ENCODE measurements around the gene ALDH3B1. TPM values are rescaled to one million over a fixed set of nuclear protein-coding genes. Genes with fewer than 3 reads are reported as not detected.

ALDH3B1 gene
- total and polyA plus RNA-seq, 2 of the 4 experiments (the other 2 are of a cell fraction) = 11.8 to 22.8 TPM

- peaks cover 8% of the 10 kb centered on the region for H3K9me1 ChIP-seq (ENCODE audit: insufficient read depth, low read length)
- H2BK20ac ChIP-seq (ENCODE audit: low read depth, low read length) = no peak overlapping the region
- H3K9ac ChIP-seq (ENCODE audit: low read depth, low read length) = no peak overlapping the region
- ATAC-seq (ENCODE audit: low read depth) (no peak), DNase-seq (no peak)
- in situ Hi-C loops (cut with MboI; ENCODE audit: low sequenced_read_pairs) = no loop called here
- H3K23ac ChIP-seq (ENCODE audit: low read depth, low read length) = no peak overlapping the region
- H4K20me1 ChIP-seq (ENCODE audit: insufficient read depth, low read length) = no peaks in the 10 kb centered on the region
- H3K4me1 ChIP-seq (ENCODE audit: control insufficient read depth, insufficient read depth, low read length) = peaks cover 27% of the 10 kb centered on the region
- TF ChIP-seq CTCF (conservative IDR thresholded peaks at IDR 0.05; ENCODE audit: low read depth, low read length) (no peak), USF2 (IDR thresholded peaks at IDR 0.05; ENCODE audit: low read depth, low read length) (no peak), MAZ (IDR thresholded peaks at IDR 0.05; ENCODE audit: borderline replicate concordance, low read depth, low read length) (no peak), MXI1 (IDR thresholded peaks at IDR 0.05; ENCODE audit: borderline replicate concordance, low read depth, low read length) (no peak), CHD1 (IDR thresholded peaks at IDR 0.05; ENCODE audit: low read depth, low read length) (no peak), POLR2A (IDR thresholded peaks at IDR 0.05; ENCODE audit: low read depth, low read length) (no peak), RCOR1 (IDR thresholded peaks at IDR 0.05; ENCODE audit: insufficient replicate concordance, low read length) (no peak), RAD21 (IDR thresholded peaks at IDR 0.05; ENCODE audit: low read length) (no peak), SMC3 (IDR thresholded peaks at IDR 0.05; ENCODE audit: low read depth, low read length) (no peak), NFE2L2 (IDR thresholded peaks at IDR 0.05; ENCODE audit: low read depth, low read length) (no peak), BHLHE40 (IDR thresholded peaks at IDR 0.05; ENCODE audit: low read depth, low read length) (no peak)
- H3K27ac ChIP-seq (ENCODE audit: insufficient read depth, low read length) = no peak overlapping the region
- H3K4ac ChIP-seq (ENCODE audit: low read depth, low read length) = no peak overlapping the region
- no peak overlapping the region for H2BK5ac ChIP-seq (ENCODE audit: low read depth, low read length, poor library complexity, severe bottlenecking)
- no TSS peak for BruUV-seq (replicated peaks)
- no peak overlapping the region for H3K4me3 ChIP-seq (ENCODE audit: insufficient read depth, low read depth, low read length)
- dilution Hi-C loops (cut with HindIII; ENCODE audit: low sequenced_read_pairs, unreplicated experiment) = no loop called here
- peak overlapping the region; percentile 35; the same call in 1 of the 2 replicates for H2AK5ac ChIP-seq (ENCODE audit: low read depth, low read length)
- no peak overlapping the region for H4K8ac ChIP-seq (ENCODE audit: low read depth in 2 of 2, low read length in 2 of 2)
- no peak overlapping the region for H4K91ac ChIP-seq (ENCODE audit: insufficient read depth, low read depth, low read length)
- H3K79me1 ChIP-seq (ENCODE audit: low read depth in 1 of 2, low read length in 2 of 2) = peaks cover 15 to 33% of the 10 kb centered on the region in 2 experiments; a peak in 3 of 4 replicates
- H2BK120ac ChIP-seq (ENCODE audit: low read depth, low read length) = no peak overlapping the region
- H3K18ac ChIP-seq (ENCODE audit: low read depth, low read length) = no peak overlapping the region
- 88% methylated on average over 3 of the region's 5 CpGs; no CpG with 5 or more reads in 1 of the 2 experiments for WGBS, 2 experiments (ENCODE audit: extremely low coverage in 2 of 2, insufficient read length in 1 of 2)
- no peak overlapping the region for H3K4me2 ChIP-seq (ENCODE audit: low read depth, low read length)
- no peak overlapping the region for H3K14ac ChIP-seq (replicated peaks; ENCODE audit: low read depth, low read length)
- ChIA-PET POLR2A (ENCODE audit: unreplicated experiment) (interaction anchor here (1.1 kb wide), 1 partner anchor 10 kb away, joined by 3 read pairs; no protein-coding TSS in a partner anchor), CTCF (interaction anchor here (0.6 to 0.8 kb wide), 3 partner anchors 15 to 193 kb away, joined by 3 read pairs; partner anchors contain the start of gene ALDH3B1)
- H2AK9ac ChIP-seq (replicated peaks; ENCODE audit: low read depth, low read length, poor library complexity) = no peak overlapping the region
- H3K27me3 ChIP-seq (ENCODE audit: control insufficient read depth, insufficient read depth, low read length) = no peaks in the 10 kb centered on the region
- H4K5ac ChIP-seq (ENCODE audit: low read depth, low read length) = no peak overlapping the region
- intact Hi-C loops (cut with micrococcal nuclease) = no loop called here
- no peak overlapping the region for H2BK15ac ChIP-seq (ENCODE audit: low read depth, low read length)
- H3K56ac ChIP-seq (ENCODE audit: extremely low read depth, insufficient read depth, low read length) = no peak overlapping the region
- H3K36me3 ChIP-seq (ENCODE audit: control insufficient read depth, insufficient read depth, low read length) = peaks cover 26% of the 10 kb centered on the region
- no peak overlapping the region for H2AFZ ChIP-seq (replicated peaks; ENCODE audit: low read length, poor library complexity)
- no peaks in the 10 kb centered on the region for H3K9me3 ChIP-seq (ENCODE audit: control insufficient read depth, insufficient read depth, low read length)
Observed at GRCh38 chr11:68025047-68025446, 14.9 kb downstream of the ALDH3B1 start.

Measured in IMR-90 (cell line).